Activated naive CD4-positive, alpha-beta T cell treated with anti-CD3 and anti-CD28 coated beads, Interleukin-2, amount 50 U/mL, for 16 hours (primary cell): ENCODE measurements around the gene FOXI1.

ENCODE experiments used
- DNase-seq: peaks from one replicate; pipeline ENCODE4 v3.0.0-alpha.2; 2020

The FOXI1 gene

GRCh38 chr5:170154297-170154696, 48.6 kb downstream of the FOXI1 start:
- DNase-seq, result no peak

DNA sequence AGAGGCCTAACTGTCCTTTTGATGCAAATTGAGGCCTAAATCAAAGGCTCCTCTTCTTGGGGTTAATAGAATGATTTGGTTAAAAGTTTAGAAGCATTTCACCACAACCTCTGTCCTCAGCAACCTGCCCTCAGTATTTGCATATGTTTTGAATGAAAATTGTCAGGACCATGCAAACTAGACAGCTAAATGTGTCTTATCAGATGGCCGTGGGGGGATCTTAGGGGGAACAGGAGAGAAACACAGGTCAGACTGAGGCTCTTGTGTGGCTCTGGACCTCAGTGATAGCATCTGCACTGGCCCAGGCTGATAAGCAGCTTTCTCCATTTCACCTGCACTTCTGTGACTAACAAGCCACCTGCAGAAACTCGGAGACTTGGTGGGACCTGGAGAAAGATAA, 49.0 kb downstream of the FOXI1 start:
- no peak for DNase-seq

DNA sequence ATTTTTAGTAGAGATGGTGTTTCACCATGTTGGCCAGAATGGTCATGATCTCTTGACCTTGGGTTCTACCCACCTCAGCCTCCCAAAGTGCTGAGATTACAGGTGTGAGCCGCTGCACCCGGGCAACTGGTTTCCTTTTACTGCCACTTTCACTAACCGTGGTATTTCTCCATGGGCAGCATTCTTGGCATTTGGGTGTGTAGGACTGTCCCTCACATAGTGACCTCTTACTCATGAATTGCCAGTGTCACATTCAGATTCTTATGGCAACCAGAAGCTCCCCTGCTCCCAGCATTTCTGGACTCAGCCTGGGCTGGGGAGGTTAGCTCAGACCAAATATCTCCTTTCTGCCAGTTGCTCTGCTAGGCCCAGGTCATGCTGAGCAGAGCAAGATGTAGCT, 50.1 kb downstream of the FOXI1 start:
- no peak for DNase-seq

GRCh38 chr5:170159101-170159698, 53.5 kb downstream of the FOXI1 start:
- no peak for DNase-seq
